GM23338 (cell line): ENCODE measurements around the gene TMEM33. TPM values are rescaled to one million over a fixed set of nuclear protein-coding genes. Genes with fewer than 3 reads are reported as not detected.

Source experiments
- ATAC-seq: fragments of 200-7000 bp; cut with Tn5 transposase; 3 replicates; pipeline ENCODE4 v1.9.1; 2020
- DNase-seq: peaks from one replicate; pipeline ENCODE4 v3.0.0-alpha.2; 2015; ENCODE audit warnings: low spot score
- H2AFZ ChIP-seq: fragments of 200-600 bp; sonication (generic); 2 replicates; pipeline ENCODE4 v1.8.0; 2016; ENCODE audit warnings: antibody characterized with exemption, mild to moderate bottlenecking, moderate library complexity
- H3F3A ChIP-seq: fragments of 200-600 bp; sonication (generic); replicated peaks from 2 replicates; pipeline ENCODE4 v1.8.0; 2017; ENCODE audit warnings: antibody characterized with exemption, mixed run types, low read depth
- H3K27ac ChIP-seq: fragments of 200-600 bp; sonication (generic); 2 replicates; pipeline ENCODE4 v1.6.1; 2016; ENCODE audit warnings: low read depth
- H3K27me3 ChIP-seq: fragments of 200-600 bp; sonication (generic); 2 replicates; pipeline ENCODE4 v1.8.0; 2016; ENCODE audit warnings: mild to moderate bottlenecking, mixed run types, moderate library complexity; ENCODE audit not compliant: insufficient read depth
- H3K36me3 ChIP-seq: fragments of 200-600 bp; sonication (generic); 2 replicates; pipeline ENCODE4 v1.8.0; 2016; ENCODE audit warnings: mild to moderate bottlenecking; ENCODE audit not compliant: insufficient read depth
- H3K4me1 ChIP-seq: fragments of 200-600 bp; sonication (generic); 2 replicates; pipeline ENCODE4 v1.8.0; 2016; ENCODE audit warnings: mild to moderate bottlenecking, moderate library complexity; ENCODE audit not compliant: insufficient read depth
- H3K4me2 ChIP-seq: fragments of 200-600 bp; sonication (generic); 2 replicates; pipeline ENCODE4 v1.7.1; 2017; ENCODE audit warnings: mixed run types
- H3K4me3 ChIP-seq: fragments of 200-600 bp; sonication (generic); 2 replicates; pipeline ENCODE4 v1.6.1; 2016; ENCODE audit warnings: mixed run types
- H3K79me2 ChIP-seq: fragments of 200-600 bp; sonication (generic); replicated peaks from 2 replicates; pipeline ENCODE4 v1.8.0; 2017; ENCODE audit warnings: mild to moderate bottlenecking; ENCODE audit not compliant: insufficient read depth
- H3K9me2 ChIP-seq: fragments of 200-600 bp; sonication (generic); 2 replicates; pipeline ENCODE4 v1.8.0; 2017; ENCODE audit not compliant: insufficient read depth
- H4K20me1 ChIP-seq: fragments of 200-600 bp; sonication (generic); replicated peaks from 2 replicates; pipeline ENCODE4 v1.8.0; 2017; ENCODE audit warnings: mild to moderate bottlenecking; ENCODE audit not compliant: insufficient read depth
- H3K27ac Mint-ChIP-seq: 2 replicates; pipeline ENCODE4 v1.8.0; 2020; ENCODE audit warnings: inconsistent platforms, mild to moderate bottlenecking, moderate library complexity, mixed read lengths
- H3K27me3 Mint-ChIP-seq: 3 replicates; pipeline ENCODE4 v1.8.0; 2022; ENCODE audit warnings: low read depth, mild to moderate bottlenecking, moderate library complexity, mixed read lengths, inconsistent platforms; ENCODE audit not compliant: insufficient read depth, poor library complexity
- H3K36me3 Mint-ChIP-seq: 3 replicates; pipeline ENCODE4 v1.8.0; 2021; ENCODE audit warnings: low read depth, mild to moderate bottlenecking, inconsistent platforms, moderate library complexity, mixed read lengths
- H3K4me1 Mint-ChIP-seq: 3 replicates; pipeline ENCODE4 v1.8.0; 2020; ENCODE audit warnings: mild to moderate bottlenecking, inconsistent platforms, mixed read lengths
- H3K4me3 Mint-ChIP-seq: 3 replicates; pipeline ENCODE4 v1.8.0; 2021; ENCODE audit warnings: moderate library complexity, mild to moderate bottlenecking, inconsistent platforms, mixed read lengths
- H3K9me3 Mint-ChIP-seq: 3 replicates; pipeline ENCODE4 v1.8.0; 2020; ENCODE audit warnings: moderate library complexity, mild to moderate bottlenecking, inconsistent platforms, mixed read lengths
- ETS1 ChIP-seq: IDR thresholded peaks from 2 replicates; pipeline ENCODE4 v1.6.1; 2016; ENCODE audit warnings: antibody characterized with exemption
- EZH2 ChIP-seq: fragments of 200-600 bp; sonication (generic); IDR thresholded peaks from one replicate; pipeline ENCODE4 v1.8.0; 2017; ENCODE audit warnings: antibody characterized with exemption, mild to moderate bottlenecking, low read depth; ENCODE audit not compliant: unreplicated experiment
- EZH2phosphoT487 ChIP-seq: fragments of 200-600 bp; sonication (generic); IDR thresholded peaks from one replicate; pipeline ENCODE4 v1.8.1; 2018; ENCODE audit warnings: antibody characterized with exemption; ENCODE audit not compliant: unreplicated experiment
- JUNB ChIP-seq: IDR thresholded peaks from one replicate; pipeline ENCODE4 v1.6.1; 2016; ENCODE audit warnings: antibody characterized with exemption; ENCODE audit not compliant: unreplicated experiment
- NANOG ChIP-seq: IDR thresholded peaks from 2 replicates; pipeline ENCODE4 v1.6.1; 2016; ENCODE audit warnings: antibody characterized with exemption, borderline replicate concordance
- REST ChIP-seq: IDR thresholded peaks from one replicate; pipeline ENCODE4 v1.6.1; 2018; ENCODE audit warnings: antibody characterized with exemption; ENCODE audit not compliant: unreplicated experiment
- STAT1 ChIP-seq: IDR thresholded peaks from one replicate; pipeline ENCODE4 v1.6.1; 2016; ENCODE audit warnings: antibody characterized with exemption; ENCODE audit not compliant: unreplicated experiment
- ZNF114 ChIP-seq: fragments of 250-450 bp; sonication (Bioruptor Pico); IDR thresholded peaks from 2 replicates; pipeline ENCODE4 v1.5.0; 2020; ENCODE audit warnings: mild to moderate bottlenecking, moderate library complexity
- ZNF331 ChIP-seq: fragments of 250-450 bp; sonication (Bioruptor Pico); IDR thresholded peaks from 2 replicates; pipeline ENCODE4 v1.5.0; 2020; ENCODE audit warnings: low read depth, mild to moderate bottlenecking, moderate library complexity
- ZNF462 ChIP-seq: fragments of 250-450 bp; sonication (Bioruptor Pico); IDR thresholded peaks from 2 replicates; pipeline ENCODE4 v1.5.0; 2020; ENCODE audit warnings: mild to moderate bottlenecking, moderate library complexity
- polyA plus RNA-seq: library from polyadenylated mRNA; unstranded; fragments of >200 nt; fragmentation: Nextera tagmentation; extraction: Ambion mirVana; gene quantifications from 2 replicates; pipeline ENCODE4 v1.2.1, GENCODE V29; 2016
- total RNA-seq: library from RNA; depleted of rRNA; stranded (reverse); fragments of >200 nt; shearing (Covaris generic); gene quantifications from 2 replicates; pipeline ENCODE4 v1.2.3, GENCODE V29; 2014

Gene TMEM33
- total and polyA plus RNA-seq, 2 experiments from 2014 or later = 46.2 to 117 TPM

GRCh38 chr4:41913509-41913908 is 21.7 kb upstream of the TMEM33 start:
- H3K36me3 Mint-ChIP-seq = peaks cover 1% of the 10 kb centered on the region; the same call in 1 of the 3 replicates
- Histone ChIP-seq H3K4me3 (no peak overlapping the region), H3K27ac (no peak overlapping the region), H3K4me2 (no peak overlapping the region), H3K79me2 (no peaks in the 10 kb centered on the region), H3K27me3 (no peaks in the 10 kb centered on the region), H3F3A (no peaks in the 10 kb centered on the region), H3K9me2 (no peaks in the 10 kb centered on the region), H3K4me1 (no peaks in the 10 kb centered on the region), H4K20me1 (no peaks in the 10 kb centered on the region), H3K36me3 (no peaks in the 10 kb centered on the region), H2AFZ (no peak overlapping the region)
- H3K4me3 Mint-ChIP-seq = no peak overlapping the region
- ATAC-seq = no peak
- no peak overlapping the region for H3K27ac Mint-ChIP-seq
- TF ChIP-seq EZH2 (no peak), ZNF331 (CRISPR knock-in tag) (no peak), REST (no peak), JUNB (no peak), STAT1 (no peak), ZNF114 (CRISPR knock-in tag) (no peak), NANOG (no peak), EZH2phosphoT487 (no peak), ZNF462 (CRISPR knock-in tag) (no peak), ETS1 (no peak)
- peaks cover 7% of the 10 kb centered on the region for H3K9me3 Mint-ChIP-seq
- peaks cover 4% of the 10 kb centered on the region for H3K27me3 Mint-ChIP-seq
- peaks cover 2% of the 10 kb centered on the region; the same call in 2 of the 3 replicates for H3K4me1 Mint-ChIP-seq
- DNase-seq = no peak
